H9 (cell line): ENCODE results near the gene CCL11. TPM values are rescaled to one million over a fixed set of nuclear protein-coding genes. Genes with fewer than 3 reads are reported as not detected.

Experiments used
- DNase-seq: peaks from one replicate; pipeline ENCODE4 v3.0.0-alpha.2; 2017
- H2AFZ ChIP-seq: one replicate; pipeline ENCODE4 v1.6.1; 2013; ENCODE audit warnings: mild to moderate bottlenecking, low read length, control low read depth, moderate library complexity
- H2AK5ac ChIP-seq: 2 replicates; pipeline ENCODE4 v1.6.1; 2013; ENCODE audit warnings: low read length, control low read depth, mixed read lengths; ENCODE audit not compliant: insufficient read length
- H2BK120ac ChIP-seq: one replicate; pipeline ENCODE4 v1.6.1; 2013; ENCODE audit warnings: low read depth, mild to moderate bottlenecking, low read length, control low read depth, inconsistent platforms; ENCODE audit not compliant: poor library complexity, severe bottlenecking
- H2BK12ac ChIP-seq: 2 replicates; pipeline ENCODE4 v1.6.1; 2013; ENCODE audit warnings: low read length, control low read depth, mixed read lengths, low read depth; ENCODE audit not compliant: insufficient read length
- H2BK15ac ChIP-seq: 2 replicates; pipeline ENCODE4 v1.6.1; 2013; ENCODE audit warnings: low read depth, low read length, control low read depth
- H2BK20ac ChIP-seq: one replicate; pipeline ENCODE4 v1.6.1; 2013; ENCODE audit warnings: low read depth, mild to moderate bottlenecking, low read length, control low read depth, inconsistent platforms; ENCODE audit not compliant: poor library complexity, severe bottlenecking
- H2BK5ac ChIP-seq: 2 replicates; pipeline ENCODE4 v1.6.1; 2013; ENCODE audit warnings: low read length, control low read depth, mixed read lengths; ENCODE audit not compliant: insufficient read length
- H3K14ac ChIP-seq: 2 replicates; pipeline ENCODE4 v1.6.1; 2013; ENCODE audit warnings: low read length, control low read depth; ENCODE audit not compliant: insufficient read depth
- H3K18ac ChIP-seq: 2 replicates; pipeline ENCODE4 v1.6.1; 2013; ENCODE audit warnings: low read depth, mild to moderate bottlenecking, mixed read lengths, low read length, control low read depth; ENCODE audit not compliant: insufficient read length
- H3K23ac ChIP-seq: 2 replicates; pipeline ENCODE4 v1.6.1; 2013; ENCODE audit warnings: low read length, control low read depth, mixed read lengths, low read depth; ENCODE audit not compliant: insufficient read length
- H3K23me2 ChIP-seq: 2 replicates; pipeline ENCODE4 v1.6.1; 2013; ENCODE audit warnings: low read depth, mild to moderate bottlenecking, mixed read lengths, low read length, control low read depth; ENCODE audit not compliant: insufficient read length, poor library complexity, severe bottlenecking
- H3K27ac ChIP-seq: 2 replicates; pipeline ENCODE4 v1.5.1; 2013; ENCODE audit warnings: low read length, control low read depth, mixed read lengths, low read depth; ENCODE audit not compliant: insufficient read length
- H3K27me3 ChIP-seq: 2 replicates; pipeline ENCODE4 v1.6.1; 2013; ENCODE audit warnings: low read length, control low read depth, inconsistent platforms; ENCODE audit not compliant: insufficient read depth
- H3K4ac ChIP-seq: 2 replicates; pipeline ENCODE4 v1.6.1; 2013; ENCODE audit warnings: low read depth, mild to moderate bottlenecking, control low read depth, inconsistent platforms, low read length, moderate library complexity
- H3K4me1 ChIP-seq: 2 replicates; pipeline ENCODE4 v1.6.1; 2013; ENCODE audit warnings: low read length, control low read depth, inconsistent platforms; ENCODE audit not compliant: insufficient read depth
- H3K4me2 ChIP-seq: 2 replicates; pipeline ENCODE4 v1.6.1; 2013; ENCODE audit warnings: low read length, control low read depth, mixed read lengths; ENCODE audit not compliant: insufficient read length, insufficient read depth
- H3K56ac ChIP-seq: 2 replicates; pipeline ENCODE4 v1.6.1; 2013; ENCODE audit warnings: low read depth, mild to moderate bottlenecking, mixed read lengths, low read length, control low read depth; ENCODE audit not compliant: insufficient read length
- H3K79me1 ChIP-seq: 2 replicates; pipeline ENCODE4 v1.6.1; 2013; ENCODE audit warnings: low read depth, mild to moderate bottlenecking, moderate library complexity, low read length, control low read depth, inconsistent platforms; ENCODE audit not compliant: insufficient read depth, poor library complexity, severe bottlenecking
- H3K79me2 ChIP-seq: 2 replicates; pipeline ENCODE4 v1.6.1; 2013; ENCODE audit warnings: low read length, control low read depth, inconsistent platforms; ENCODE audit not compliant: insufficient read depth
- H3K9ac ChIP-seq: 2 replicates; pipeline ENCODE4 v1.6.1; 2013; ENCODE audit warnings: low read length, control low read depth, mixed read lengths; ENCODE audit not compliant: insufficient read length; ENCODE audit errors: extremely low read depth
- H3K9me3 ChIP-seq: one replicate; pipeline ENCODE4 v1.6.1; 2013; ENCODE audit warnings: low read depth, low read length, inconsistent platforms; ENCODE audit not compliant: control insufficient read depth
- H3T11ph ChIP-seq: one replicate; pipeline ENCODE4 v1.6.1; 2013; ENCODE audit warnings: mild to moderate bottlenecking, low read length, control low read depth, inconsistent platforms
- H4K20me1 ChIP-seq: one replicate; pipeline ENCODE4 v1.6.1; 2013; ENCODE audit not compliant: control insufficient read depth, insufficient read length, insufficient read depth
- H4K5ac ChIP-seq: 2 replicates; pipeline ENCODE4 v1.6.1; 2013; ENCODE audit warnings: low read depth, mild to moderate bottlenecking, mixed read lengths, low read length, control low read depth; ENCODE audit not compliant: insufficient read length
- H4K8ac ChIP-seq: replicated peaks from 2 replicates; pipeline ENCODE4 v1.6.1; 2013; ENCODE audit warnings: low read length, control low read depth, mixed read lengths, low read depth; ENCODE audit not compliant: insufficient read length
- H4K91ac ChIP-seq: 2 replicates; pipeline ENCODE4 v1.6.1; 2013; ENCODE audit warnings: low read depth, mild to moderate bottlenecking, moderate library complexity, mixed read lengths, low read length, control low read depth; ENCODE audit not compliant: insufficient read length
- H3K27ac Mint-ChIP-seq, 3 experiments: 2 replicates in 2 of 3; 3 replicates in 1 of 3; pipeline ENCODE4 v1.8.0; 2020 to 2021; ENCODE audit warnings: mixed read lengths in 3 of 3, mild to moderate bottlenecking in 1 of 3, moderate library complexity in 1 of 3
- H3K27me3 Mint-ChIP-seq: 2 replicates; pipeline ENCODE4 v1.8.0; 2021; ENCODE audit warnings: low read depth, mild to moderate bottlenecking, moderate library complexity, mixed read lengths
- H3K36me3 Mint-ChIP-seq, 3 experiments: 2 replicates in 2 of 3; 3 replicates in 1 of 3; pipeline ENCODE4 v1.8.0; 2020 to 2021; ENCODE audit warnings: low read depth in 3 of 3, mixed read lengths in 3 of 3; ENCODE audit not compliant: insufficient read depth in 1 of 3
- H3K4me1 Mint-ChIP-seq, 2 experiments: 2 replicates each; pipeline ENCODE4 v1.8.0; 2020; ENCODE audit warnings: mixed read lengths in 2 of 2
- H3K4me3 Mint-ChIP-seq, 2 experiments: 2 replicates in 1 of 2; 3 replicates in 1 of 2; pipeline ENCODE4 v1.8.0; 2020 to 2021; ENCODE audit warnings: mild to moderate bottlenecking in 2 of 2, mixed read lengths in 2 of 2, moderate library complexity in 1 of 2
- H3K9me3 Mint-ChIP-seq, 2 experiments: 2 replicates in 1 of 2; 3 replicates in 1 of 2; pipeline ENCODE4 v1.8.0; 2020; ENCODE audit warnings: mild to moderate bottlenecking in 2 of 2, mixed read lengths in 2 of 2, moderate library complexity in 1 of 2
- WGBS: extraction: QIAGEN DNeasy Blood & Tissue Kit; methylation state at CpG from one replicate; pipeline ENCODE4 v1.1.7; 2013; ENCODE audit warnings: missing lambda C conversion rate, low lambda C conversion rate, mixed read lengths; ENCODE audit not compliant: insufficient read length; ENCODE audit errors: extremely low coverage; 5-methylcytosine and 5-hydroxymethylcytosine counted together
- total RNA-seq: library from RNA; stranded (reverse); gene quantifications from 2 replicates; pipeline ENCODE4 v1.2.1, GENCODE V29; 2021
- TF ChIP-seq, protein P1 (sequence below): fragments of 200-600 bp; sonication (generic); conservative IDR thresholded peaks from 3 replicates; pipeline ENCODE4 v1.8.0; 2021; ENCODE audit warnings: antibody characterized with exemption, mild to moderate bottlenecking

CCL11 gene
- total RNA-seq, 1 experiment from 2014 or later, result not detected

DNA sequence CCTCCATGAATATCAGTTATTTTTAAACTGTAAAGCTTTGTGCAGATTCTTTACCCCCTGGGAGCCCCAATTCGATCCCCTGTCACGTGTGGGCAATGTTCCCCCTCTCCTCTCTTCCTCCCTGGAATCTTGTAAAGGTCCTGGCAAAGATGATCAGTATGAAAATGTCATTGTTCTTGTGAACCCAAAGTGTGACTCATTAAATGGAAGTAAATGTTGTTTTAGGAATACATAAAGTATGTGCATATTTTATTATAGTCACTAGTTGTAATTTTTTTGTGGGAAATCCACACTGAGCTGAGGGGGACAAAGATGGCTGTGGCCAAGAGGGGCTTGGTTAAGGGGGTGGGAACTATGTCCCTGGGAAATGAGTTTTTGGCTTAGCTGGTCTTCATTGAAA, 2.3 kb downstream of the CCL11 start:
- no peak for DNase-seq
- no peak overlapping the region for H2AFZ ChIP-seq
- no peak overlapping the region for H3T11ph ChIP-seq
- H3K56ac ChIP-seq, result no peak overlapping the region
- H2BK5ac ChIP-seq, result no peak overlapping the region
- no peaks in the 10 kb centered on the region for H3K79me1 ChIP-seq
- no peak overlapping the region for H4K5ac ChIP-seq
- no peak overlapping the region for H3K18ac ChIP-seq
- H3K27me3 Mint-ChIP-seq, result peaks cover 16% of the 10 kb centered on the region
- H3K23me2 ChIP-seq, result no peaks in the 10 kb centered on the region
- no peak overlapping the region for H2BK120ac ChIP-seq
- H2BK12ac ChIP-seq, result no peak overlapping the region
- no peak overlapping the region for H3K4me2 ChIP-seq
- no peaks in the 10 kb centered on the region for H3K4me1 ChIP-seq
- no peak overlapping the region for H3K4me3 Mint-ChIP-seq
- no peaks in the 10 kb centered on the region for H3K9me3 ChIP-seq
- no peak overlapping the region for H2BK20ac ChIP-seq
- H3K27ac ChIP-seq, result no peak overlapping the region
- H3K9me3 Mint-ChIP-seq, result no peaks in the 10 kb centered on the region
- no peak overlapping the region; a peak in 1 of 7 replicates for H3K27ac Mint-ChIP-seq
- H2BK15ac ChIP-seq, result no peak overlapping the region
- no peak overlapping the region for H4K91ac ChIP-seq
- H4K20me1 ChIP-seq, result no peaks in the 10 kb centered on the region
- no peak overlapping the region for H3K14ac ChIP-seq
- no peak overlapping the region for H2AK5ac ChIP-seq
- H3K27me3 ChIP-seq, result no peaks in the 10 kb centered on the region
- H3K4ac ChIP-seq, result no peak overlapping the region
- TF ChIP-seq, protein P1, sequence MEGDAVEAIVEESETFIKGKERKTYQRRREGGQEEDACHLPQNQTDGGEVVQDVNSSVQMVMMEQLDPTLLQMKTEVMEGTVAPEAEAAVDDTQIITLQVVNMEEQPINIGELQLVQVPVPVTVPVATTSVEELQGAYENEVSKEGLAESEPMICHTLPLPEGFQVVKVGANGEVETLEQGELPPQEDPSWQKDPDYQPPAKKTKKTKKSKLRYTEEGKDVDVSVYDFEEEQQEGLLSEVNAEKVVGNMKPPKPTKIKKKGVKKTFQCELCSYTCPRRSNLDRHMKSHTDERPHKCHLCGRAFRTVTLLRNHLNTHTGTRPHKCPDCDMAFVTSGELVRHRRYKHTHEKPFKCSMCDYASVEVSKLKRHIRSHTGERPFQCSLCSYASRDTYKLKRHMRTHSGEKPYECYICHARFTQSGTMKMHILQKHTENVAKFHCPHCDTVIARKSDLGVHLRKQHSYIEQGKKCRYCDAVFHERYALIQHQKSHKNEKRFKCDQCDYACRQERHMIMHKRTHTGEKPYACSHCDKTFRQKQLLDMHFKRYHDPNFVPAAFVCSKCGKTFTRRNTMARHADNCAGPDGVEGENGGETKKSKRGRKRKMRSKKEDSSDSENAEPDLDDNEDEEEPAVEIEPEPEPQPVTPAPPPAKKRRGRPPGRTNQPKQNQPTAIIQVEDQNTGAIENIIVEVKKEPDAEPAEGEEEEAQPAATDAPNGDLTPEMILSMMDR, result no peak
- WGBS, result no CpG with 5 or more reads among the region's 2 CpGs
- H3K23ac ChIP-seq, result no peak overlapping the region
- no peaks in the 10 kb centered on the region for H3K79me2 ChIP-seq
- no peaks in the 10 kb centered on the region for H3K36me3 Mint-ChIP-seq
- H3K4me1 Mint-ChIP-seq, result no peaks in the 10 kb centered on the region
- H3K9ac ChIP-seq, result no peak overlapping the region
- H4K8ac ChIP-seq, result no peak overlapping the region
